T-cell (primary cell): Measurements from ENCODE around the gene CAAP1. TPM values are rescaled to one million over a fixed set of nuclear protein-coding genes. Genes with fewer than 3 reads are reported as not detected.

ENCODE experiments used
- ATAC-seq, 4 experiments: fragments of 200-7000 bp in 3 of 4; fragments of 150-1000 bp in 1 of 4; cut with Tn5 transposase; replicated peaks in 1 of 4; 1 replicate in 3 of 4; 2 replicates in 1 of 4; pipeline ENCODE4 v1.10.0; 2021; ENCODE audit warnings: moderate library complexity in 3 of 4, mild to moderate bottlenecking in 2 of 4, moderate number of reproducible peaks in 1 of 4
- CTCF ChIA-PET, 2 donors: fragments of 300-600 bp; sonication (Branson Sonifier 250); formaldehyde crosslinking; loops; one replicate each; lab custom pipeline; 2022; ENCODE audit warnings: antibody characterized with exemption in 2 of 2; lab: Charles Lee
- POLR2A ChIA-PET, 2 donors: fragments of 300-600 bp; sonication (Branson Sonifier 250); formaldehyde crosslinking; loops; one replicate each; lab custom pipeline; 2022; ENCODE audit warnings: antibody characterized with exemption in 2 of 2; lab: Charles Lee
- DNase-seq, 35 experiments: peaks; one replicate each; pipeline versions ENCODE4 v3.0.0 to v3.0.0-alpha.2; 2013 to 2023
- H3K27ac ChIP-seq: one replicate; pipeline ENCODE4 v1.5.1; 2013; ENCODE audit warnings: low read length
- H3K27me3 ChIP-seq, 2 experiments: replicated peaks in 1 of 2; 1 replicate in 1 of 2; 2 replicates in 1 of 2; pipeline versions ENCODE4 v1.6.1 to v1.7.0; 2013; ENCODE audit warnings: low read length in 1 of 2, mixed read lengths in 1 of 2; ENCODE audit not compliant: control insufficient read depth in 2 of 2, insufficient read depth in 2 of 2; ENCODE audit errors: extremely low read depth in 1 of 2
- H3K36me3 ChIP-seq, 2 donors: 1 replicate in 1 of 2; 2 replicates in 1 of 2; pipeline versions ENCODE4 v1.6.1 to v1.7.0; 2013; ENCODE audit warnings: low read length in 1 of 2; ENCODE audit not compliant: control insufficient read depth in 2 of 2, insufficient read depth in 1 of 2; ENCODE audit errors: extremely low read depth in 1 of 2
- H3K4me1 ChIP-seq, 2 experiments: 1 replicate in 1 of 2; 2 replicates in 1 of 2; pipeline versions ENCODE4 v1.6.1 to v1.7.0; 2013; ENCODE audit warnings: low read length in 2 of 2, mixed read lengths in 1 of 2; ENCODE audit not compliant: insufficient read depth in 2 of 2, control insufficient read depth in 1 of 2; ENCODE audit errors: extremely low read depth in 1 of 2
- H3K4me3 ChIP-seq, 2 donors: 1 replicate in 1 of 2; 2 replicates in 1 of 2; pipeline versions ENCODE4 v1.5.1 to v1.7.0; 2013; ENCODE audit warnings: mild to moderate bottlenecking in 2 of 2, low read length in 1 of 2, moderate library complexity in 1 of 2; ENCODE audit not compliant: control insufficient read depth in 1 of 2; ENCODE audit errors: extremely low read depth in 1 of 2
- H3K9me3 ChIP-seq: 2 replicates; pipeline ENCODE4 v1.7.0; 2013
- H3K27ac Mint-ChIP-seq, 2 donors: one replicate each; pipeline ENCODE4 v1.8.0; 2020 to 2021; ENCODE audit warnings: mild to moderate bottlenecking in 2 of 2, mixed read lengths in 2 of 2
- H3K27me3 Mint-ChIP-seq, 2 donors: one replicate each; pipeline ENCODE4 v1.8.0; 2021 to 2022; ENCODE audit warnings: mixed read lengths in 2 of 2
- H3K36me3 Mint-ChIP-seq: one replicate; pipeline ENCODE4 v1.8.0; 2021; ENCODE audit warnings: mixed read lengths
- H3K4me1 Mint-ChIP-seq, 3 donors: one replicate each; pipeline ENCODE4 v1.8.0; 2020 to 2022; ENCODE audit warnings: mixed read lengths in 3 of 3, mild to moderate bottlenecking in 1 of 3
- H3K4me3 Mint-ChIP-seq, 3 donors: one replicate each; pipeline ENCODE4 v1.8.0; 2020 to 2022; ENCODE audit warnings: mild to moderate bottlenecking in 3 of 3, mixed read lengths in 3 of 3, moderate library complexity in 3 of 3
- H3K9me3 Mint-ChIP-seq, 3 donors: one replicate each; pipeline ENCODE4 v1.8.0; 2020 to 2022; ENCODE audit warnings: mixed read lengths in 3 of 3
- WGBS: methylation state at CpG from one replicate; pipeline ENCODE4 v1.1.5; 2013; ENCODE audit warnings: missing lambda C conversion rate; ENCODE audit not compliant: insufficient coverage; 5-methylcytosine and 5-hydroxymethylcytosine counted together
- total RNA-seq, 35 experiments: library from RNA in 6 of 35; stranded (reverse) in 6 of 35; fragments of 120-200 nt in 1 of 35; gene quantifications; one replicate each; pipeline versions ENCODE4 v1.2.1 to v1.2.4 and lab custom pipeline; 2013 to 2026

The CAAP1 gene, protein sequence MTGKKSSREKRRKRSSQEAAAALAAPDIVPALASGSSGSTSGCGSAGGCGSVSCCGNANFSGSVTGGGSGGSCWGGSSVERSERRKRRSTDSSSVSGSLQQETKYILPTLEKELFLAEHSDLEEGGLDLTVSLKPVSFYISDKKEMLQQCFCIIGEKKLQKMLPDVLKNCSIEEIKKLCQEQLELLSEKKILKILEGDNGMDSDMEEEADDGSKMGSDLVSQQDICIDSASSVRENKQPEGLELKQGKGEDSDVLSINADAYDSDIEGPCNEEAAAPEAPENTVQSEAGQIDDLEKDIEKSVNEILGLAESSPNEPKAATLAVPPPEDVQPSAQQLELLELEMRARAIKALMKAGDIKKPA
- 10 to 100 TPM; 13.0 to 21.5 (median 16.3) TPM for total RNA-seq
- total RNA-seq (2013): 21.5 TPM
- 14.9 to 56.2 (median 22.4) reads per million in 29 experiments for total RNA-seq (lab: John Stamatoyannopoulos, UW)

DNA sequence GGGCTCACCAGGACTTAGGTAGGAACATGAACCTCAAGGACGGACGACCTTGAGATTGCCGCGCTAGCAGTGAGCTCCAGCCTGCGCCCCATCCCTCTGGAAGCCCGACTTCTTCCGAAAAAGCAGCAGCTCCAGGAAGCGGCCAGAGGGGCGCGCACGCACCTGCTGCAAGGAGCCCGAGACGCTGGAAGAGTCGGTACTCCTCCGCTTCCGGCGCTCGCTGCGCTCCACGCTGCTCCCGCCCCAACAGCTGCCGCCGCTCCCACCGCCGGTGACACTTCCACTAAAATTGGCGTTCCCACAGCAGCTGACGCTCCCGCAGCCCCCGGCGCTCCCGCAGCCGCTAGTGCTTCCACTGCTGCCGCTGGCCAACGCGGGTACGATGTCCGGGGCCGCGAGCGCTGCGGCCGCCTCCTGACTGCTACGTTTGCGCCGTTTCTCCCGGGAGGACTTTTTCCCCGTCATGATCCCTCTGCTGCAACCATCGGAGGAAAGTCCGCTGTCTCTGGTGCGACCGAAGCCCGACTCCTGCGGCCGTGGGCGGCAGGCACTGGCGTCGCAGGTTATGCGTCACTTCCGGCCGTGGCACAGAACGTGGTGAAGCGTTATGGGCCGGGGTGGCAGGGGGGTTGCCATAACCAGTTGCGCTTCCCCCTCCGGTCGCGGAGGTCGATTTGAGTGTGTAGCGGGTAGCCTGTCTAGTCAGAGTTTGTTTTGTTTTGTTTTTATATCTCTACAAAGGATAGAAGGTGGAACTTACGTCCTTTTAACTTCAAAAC, at the start of gene CAAP1:
Gene CAAP1 (minus strand): TSS at position 552 of the 779 bp plus-strand sequence. CDS start 87 bp downstream, at position 465.
- Mint-ChIP-seq H3K27ac (peak within 1 kb of the TSS; percentile 99), H3K27me3 (no peaks in the 10 kb centered on the region), H3K36me3 (peaks cover 5% of the 10 kb centered on the region), H3K4me3 (peak within 1 kb of the TSS; percentile 98 to 99 (median 99)), H3K9me3 (peaks cover 0 to 7% (median 6%) of the 10 kb centered on the region in 3 donors), H3K4me1 (peaks cover 44 to 50% (median 45%) of the 10 kb centered on the region in 3 donors)
- CTCF ChIA-PET: interaction anchor here (0.5 to 1.7 kb wide), 9 partner anchors 11 to 63 kb away, joined by 3 to 9 read pairs (median 4); partner anchors contain the start of gene IFT74 (in 1 of the 2)
- peak; percentile 74 to 95 (median 90) for DNase-seq
- Histone ChIP-seq H3K27me3 (no peaks in the 10 kb centered on the region), H3K4me3 (peak within 1 kb of the TSS; percentile 93 to 95), H3K27ac (peak within 1 kb of the TSS; percentile 89), H3K4me1 (peaks cover 15 to 23% of the 10 kb centered on the region in 2 experiments), H3K9me3 (no peaks in the 10 kb centered on the region), H3K36me3 (no peaks in the 10 kb centered on the region)
- 0% methylated on average over 60 of the region's 70 CpGs for WGBS
- POLR2A ChIA-PET: interaction anchor here (0.9 to 1.4 kb wide), 5 partner anchors 55 to 65 kb away, joined by 4 to 8 read pairs (median 5); partner anchors contain the start of genes PLAA (in 2 of the 2) and IFT74 (in 1 of the 2)
- ATAC-seq: peak; percentile 93 to 95 (median 94)

DNA sequence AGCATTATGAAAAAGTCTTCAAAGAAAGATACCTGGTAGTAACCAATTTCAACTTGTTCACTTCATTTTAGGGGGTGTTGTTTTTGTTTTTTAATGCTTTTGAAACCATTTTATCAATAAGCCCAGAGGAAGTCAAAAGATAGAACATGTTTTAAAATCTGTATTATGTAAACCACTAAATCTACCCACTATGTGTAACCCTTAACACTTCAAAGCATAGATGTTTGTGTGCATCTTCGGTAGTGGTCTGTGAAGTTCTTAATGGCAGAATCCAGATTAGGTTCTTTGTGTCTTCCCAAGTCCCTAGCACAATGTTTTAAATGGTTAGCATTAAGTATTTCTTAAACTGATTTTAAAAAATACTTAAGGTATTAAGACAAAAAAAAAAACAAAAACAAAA, 48.2 kb upstream of the CAAP1 start:
- no peaks in the 10 kb centered on the region for H3K27me3 Mint-ChIP-seq
- peaks cover 6 to 9% (median 7%) of the 10 kb centered on the region in 3 donors for H3K9me3 Mint-ChIP-seq
- Histone ChIP-seq H3K36me3 (peaks cover 0 to 6% of the 10 kb centered on the region in 2 donors), H3K4me1 (peaks cover 11 to 23% of the 10 kb centered on the region in 2 experiments), H3K27me3 (no peaks in the 10 kb centered on the region), H3K4me3 (no peak overlapping the region), H3K9me3 (no peaks in the 10 kb centered on the region), H3K27ac (no peak overlapping the region)
- H3K36me3 Mint-ChIP-seq: peaks cover 32% of the 10 kb centered on the region
- ChIA-PET CTCF (no interaction called here), POLR2A (interaction anchor here in 1 of 2 donors (0.7 kb wide), 1 partner anchor 14 kb away, joined by 5 read pairs; no protein-coding TSS in a partner anchor)
- ATAC-seq: peak in 1 of 4 experiments; percentile 46
- H3K4me1 Mint-ChIP-seq: peaks cover 83 to 86% (median 84%) of the 10 kb centered on the region in 3 donors
- peak overlapping the region; percentile 34 to 66 for H3K27ac Mint-ChIP-seq
- DNase-seq: no peak
- WGBS: no CpG with 5 or more reads among the region's 1 CpG
- peak overlapping the region; percentile 13 to 27 (median 17) for H3K4me3 Mint-ChIP-seq

DNA sequence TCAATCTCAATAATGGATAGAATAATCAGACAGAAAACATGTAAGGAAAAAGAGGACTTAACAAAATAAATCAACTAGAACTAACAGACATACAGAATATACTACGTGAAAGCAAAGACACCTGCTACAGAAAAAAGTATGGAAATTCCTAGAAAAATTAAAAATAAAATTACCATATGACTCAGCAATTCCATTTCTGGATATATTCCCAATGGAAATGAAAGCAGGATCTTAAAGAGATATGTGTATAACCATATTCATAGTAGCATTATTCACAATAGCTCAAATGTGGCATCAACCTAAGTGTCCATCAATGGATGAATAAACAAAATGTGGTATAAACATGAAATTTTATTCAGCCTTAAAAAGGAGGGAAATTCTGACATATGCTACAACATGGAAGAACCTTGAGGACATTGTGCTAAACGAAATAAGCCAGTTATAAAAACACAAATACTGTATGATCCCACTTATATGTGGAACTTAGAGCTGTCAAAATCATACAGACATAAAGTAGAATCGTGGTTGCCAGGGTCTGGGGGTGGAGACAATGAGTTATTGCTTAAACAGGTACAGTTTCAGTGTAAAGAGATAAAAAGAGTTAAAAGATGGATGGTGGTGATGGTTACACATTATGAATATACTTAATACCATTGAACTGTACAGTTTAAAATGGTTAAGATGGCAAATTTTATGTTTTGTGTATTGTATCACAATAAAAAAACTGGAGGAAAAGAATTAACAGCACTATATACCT, 47.5 kb upstream of the CAAP1 start:
- ChIA-PET CTCF (no interaction called here), POLR2A (no interaction called here)
- WGBS: no CpG with 5 or more reads among the region's 3 CpGs
- ATAC-seq: peak in 1 of 4 experiments; percentile 26
- no peaks in the 10 kb centered on the region for H3K9me3 ChIP-seq
- Mint-ChIP-seq H3K4me1 (peaks cover 82 to 86% (median 84%) of the 10 kb centered on the region in 3 donors), H3K27me3 (no peaks in the 10 kb centered on the region), H3K36me3 (peaks cover 32% of the 10 kb centered on the region), H3K9me3 (peaks cover 6 to 9% (median 7%) of the 10 kb centered on the region in 3 donors), H3K4me3 (peak overlapping the region in 2 of 3 donors; percentile 17 to 27), H3K27ac (peak overlapping the region; percentile 34 to 66)
- peaks cover 6 to 19% of the 10 kb centered on the region in 2 experiments for H3K4me1 ChIP-seq
- no peak overlapping the region for H3K4me3 ChIP-seq
- no peaks in the 10 kb centered on the region for H3K27me3 ChIP-seq
- no peak for DNase-seq
- peaks cover 0 to 6% of the 10 kb centered on the region in 2 donors for H3K36me3 ChIP-seq
- H3K27ac ChIP-seq: no peak overlapping the region

DNA sequence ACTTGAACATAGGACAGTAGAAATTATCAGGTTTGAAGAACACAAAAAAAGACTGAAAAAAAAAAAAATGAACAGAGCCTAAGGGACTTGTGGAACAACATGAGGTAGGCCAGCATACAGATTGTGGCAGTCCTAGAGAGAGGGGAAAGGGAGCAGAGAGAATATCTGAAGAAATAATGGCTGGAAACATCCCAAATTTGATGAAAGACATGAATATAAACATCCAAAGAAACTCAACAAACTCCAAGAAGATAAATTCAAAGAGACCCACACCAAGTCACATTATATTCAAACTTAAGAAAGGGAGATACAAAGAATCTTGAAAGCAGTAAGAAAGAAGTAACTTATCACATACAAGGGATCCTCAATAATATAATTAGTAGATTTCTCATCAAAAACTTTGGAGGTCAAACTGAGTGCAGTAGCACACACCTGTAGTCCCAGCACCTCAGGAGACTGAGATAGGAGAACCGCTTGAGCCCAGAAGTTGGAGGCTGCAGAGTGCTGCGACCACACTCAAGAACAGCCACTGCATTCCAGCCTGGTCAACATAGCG, 45.3 kb upstream of the CAAP1 start:
- Histone ChIP-seq H3K4me3 (no peak overlapping the region), H3K9me3 (no peaks in the 10 kb centered on the region), H3K4me1 (peaks cover 2 to 5% of the 10 kb centered on the region in 2 experiments), H3K36me3 (peaks cover 0 to 3% of the 10 kb centered on the region in 2 donors), H3K27me3 (no peaks in the 10 kb centered on the region), H3K27ac (no peak overlapping the region)
- no peak overlapping the region for H3K4me3 Mint-ChIP-seq
- no peak for ATAC-seq
- H3K27ac Mint-ChIP-seq: peak overlapping the region in 1 of 2 donors; percentile 34
- no peak for DNase-seq
- H3K4me1 Mint-ChIP-seq: peaks cover 65 to 70% (median 66%) of the 10 kb centered on the region in 3 donors
- no peaks in the 10 kb centered on the region for H3K27me3 Mint-ChIP-seq
- WGBS: 100% methylated on average over 3 of the region's 3 CpGs
- ChIA-PET CTCF (interaction anchor here in 1 of 2 donors (0.7 kb wide), 1 partner anchor 22 kb away, joined by 5 read pairs; no protein-coding TSS in a partner anchor), POLR2A (interaction anchor here in 1 of 2 donors (0.6 kb wide), 1 partner anchor 100 kb away, joined by 5 read pairs; no protein-coding TSS in a partner anchor)
- peaks cover 23% of the 10 kb centered on the region for H3K36me3 Mint-ChIP-seq
- H3K9me3 Mint-ChIP-seq: peaks cover 6 to 9% (median 7%) of the 10 kb centered on the region in 3 donors

DNA sequence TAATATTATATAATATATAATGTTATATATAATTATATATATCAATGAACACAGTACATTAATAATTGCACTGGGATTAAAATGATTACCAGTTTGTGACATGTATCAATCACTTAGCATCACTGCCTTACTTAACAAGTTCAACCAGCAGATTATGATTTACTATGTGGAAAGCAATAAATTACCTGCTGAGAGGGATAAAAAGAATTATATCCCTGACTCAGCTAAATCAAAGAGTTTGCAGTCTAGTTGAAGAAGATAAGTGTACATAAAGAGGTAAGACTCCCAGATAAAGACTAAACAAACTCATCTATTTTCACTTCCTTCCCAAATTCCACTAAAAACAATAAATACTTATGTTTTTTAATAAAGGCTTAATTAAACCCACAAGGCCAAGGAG, 43.2 kb upstream of the CAAP1 start:
- H3K27ac Mint-ChIP-seq: no peak overlapping the region
- ATAC-seq (no peak), DNase-seq (no peak)
- ChIA-PET CTCF (interaction anchor here in 1 of 2 donors (0.9 kb wide), 1 partner anchor 44 kb away, joined by 3 read pairs; no protein-coding TSS in a partner anchor), POLR2A (no interaction called here)
- Histone ChIP-seq H3K4me1 (peaks cover 2% of the 10 kb centered on the region in 2 experiments), H3K4me3 (no peak overlapping the region), H3K9me3 (no peaks in the 10 kb centered on the region), H3K27me3 (no peaks in the 10 kb centered on the region), H3K27ac (no peak overlapping the region), H3K36me3 (peaks cover 0 to 7% of the 10 kb centered on the region in 2 donors)
- no peaks in the 10 kb centered on the region for H3K27me3 Mint-ChIP-seq
- peaks cover 6 to 9% (median 7%) of the 10 kb centered on the region in 3 donors for H3K9me3 Mint-ChIP-seq
- peaks cover 47 to 51% (median 51%) of the 10 kb centered on the region in 3 donors for H3K4me1 Mint-ChIP-seq
- H3K36me3 Mint-ChIP-seq: peaks cover 35% of the 10 kb centered on the region
- no peak overlapping the region for H3K4me3 Mint-ChIP-seq
